GM23248 (cell line): ENCODE measurements around the gene BCR. TPM values are rescaled to one million over a fixed set of nuclear protein-coding genes. Genes with fewer than 3 reads are reported as not detected.

Experiments used
- DNase-seq: peaks from one replicate; pipeline ENCODE4 v3.0.0-alpha.2; 2015
- H2AFZ ChIP-seq: fragments of 200-600 bp; sonication (generic); 2 replicates; pipeline ENCODE4 v1.6.1; 2016; ENCODE audit warnings: antibody characterized with exemption
- H3F3A ChIP-seq: fragments of 200-600 bp; sonication (generic); 2 replicates; pipeline ENCODE4 v1.6.1; 2016; ENCODE audit warnings: mild to moderate bottlenecking, antibody characterized with exemption, mixed run types; ENCODE audit not compliant: insufficient read depth
- H3K27ac ChIP-seq: fragments of 200-600 bp; sonication (generic); 2 replicates; pipeline ENCODE4 v1.5.1; 2016; ENCODE audit warnings: mild to moderate bottlenecking
- H3K27me3 ChIP-seq: fragments of 200-600 bp; sonication (generic); replicated peaks from 2 replicates; pipeline ENCODE4 v1.6.1; 2016; ENCODE audit warnings: mild to moderate bottlenecking; ENCODE audit not compliant: insufficient read depth
- H3K36me3 ChIP-seq: fragments of 200-600 bp; sonication (generic); 2 replicates; pipeline ENCODE4 v1.6.1; 2016; ENCODE audit warnings: low read depth, mild to moderate bottlenecking
- H3K4me1 ChIP-seq: fragments of 200-600 bp; sonication (generic); 2 replicates; pipeline ENCODE4 v1.6.1; 2016; ENCODE audit warnings: mild to moderate bottlenecking; ENCODE audit not compliant: insufficient read depth
- H3K4me2 ChIP-seq: fragments of 200-600 bp; sonication (generic); one replicate; pipeline ENCODE4 v1.6.1; 2016; ENCODE audit warnings: mild to moderate bottlenecking; ENCODE audit not compliant: unreplicated experiment
- H3K4me3 ChIP-seq: fragments of 200-600 bp; sonication (generic); 2 replicates; pipeline ENCODE4 v1.5.1; 2016; ENCODE audit warnings: mild to moderate bottlenecking
- H3K79me2 ChIP-seq: fragments of 200-600 bp; sonication (generic); 2 replicates; pipeline ENCODE4 v1.6.1; 2016; ENCODE audit warnings: mild to moderate bottlenecking; ENCODE audit not compliant: insufficient read depth
- H3K9ac ChIP-seq: fragments of 200-600 bp; sonication (generic); 2 replicates; pipeline ENCODE4 v1.6.1; 2016; ENCODE audit warnings: mild to moderate bottlenecking
- H3K9me2 ChIP-seq: fragments of 200-600 bp; sonication (generic); 2 replicates; pipeline ENCODE4 v1.6.1; 2016; ENCODE audit warnings: mixed run types, mild to moderate bottlenecking, moderate library complexity; ENCODE audit not compliant: insufficient read depth
- H3K9me3 ChIP-seq: fragments of 200-600 bp; sonication (generic); one replicate; pipeline ENCODE4 v1.6.1; 2017; ENCODE audit warnings: low read depth
- H4K20me1 ChIP-seq: fragments of 200-600 bp; sonication (generic); 2 replicates; pipeline ENCODE4 v1.6.0; 2016; ENCODE audit not compliant: insufficient read depth
- EZH2 ChIP-seq: fragments of 200-600 bp; sonication (generic); IDR thresholded peaks from 2 replicates; pipeline ENCODE4 v1.6.1; 2018; ENCODE audit warnings: antibody characterized with exemption, mild to moderate bottlenecking; ENCODE audit not compliant: insufficient read depth, poor library complexity, severe bottlenecking
- EZH2phosphoT487 ChIP-seq: fragments of 200-600 bp; sonication (generic); IDR thresholded peaks from 2 replicates; pipeline ENCODE4 v1.6.1; 2018; ENCODE audit warnings: antibody characterized with exemption, moderate library complexity, mild to moderate bottlenecking, low read depth; ENCODE audit not compliant: insufficient read depth
- WGBS, 2 experiments: methylation state at CpG; one replicate each; pipeline ENCODE4 v1.1.6; 2015 to 2017; ENCODE audit warnings: low lambda C conversion rate in 2 of 2, low coverage in 1 of 2; ENCODE audit errors: missing lambda C conversion rate in 2 of 2; 5-methylcytosine and 5-hydroxymethylcytosine counted together
- in situ Hi-C: fragments of 300-500 bp; cut with MboI; formaldehyde crosslinking; loops from 2 replicates; pipeline ENCODE4 v1.15.0; 2020
- polyA plus RNA-seq: library from polyadenylated mRNA; unstranded; fragments of >200 nt; fragmentation: Nextera tagmentation; extraction: Ambion mirVana; gene quantifications from 2 replicates; pipeline ENCODE4 v1.2.1, GENCODE V29; 2016
- total RNA-seq: library from RNA; depleted of rRNA; stranded (reverse); fragments of >200 nt; shearing (Covaris generic); gene quantifications from 2 replicates; pipeline ENCODE4 v1.2.3, GENCODE V29; 2014

BCR gene
- total and polyA plus RNA-seq, 2 experiments from 2014 or later = 4.7 to 30.0 TPM

DNA sequence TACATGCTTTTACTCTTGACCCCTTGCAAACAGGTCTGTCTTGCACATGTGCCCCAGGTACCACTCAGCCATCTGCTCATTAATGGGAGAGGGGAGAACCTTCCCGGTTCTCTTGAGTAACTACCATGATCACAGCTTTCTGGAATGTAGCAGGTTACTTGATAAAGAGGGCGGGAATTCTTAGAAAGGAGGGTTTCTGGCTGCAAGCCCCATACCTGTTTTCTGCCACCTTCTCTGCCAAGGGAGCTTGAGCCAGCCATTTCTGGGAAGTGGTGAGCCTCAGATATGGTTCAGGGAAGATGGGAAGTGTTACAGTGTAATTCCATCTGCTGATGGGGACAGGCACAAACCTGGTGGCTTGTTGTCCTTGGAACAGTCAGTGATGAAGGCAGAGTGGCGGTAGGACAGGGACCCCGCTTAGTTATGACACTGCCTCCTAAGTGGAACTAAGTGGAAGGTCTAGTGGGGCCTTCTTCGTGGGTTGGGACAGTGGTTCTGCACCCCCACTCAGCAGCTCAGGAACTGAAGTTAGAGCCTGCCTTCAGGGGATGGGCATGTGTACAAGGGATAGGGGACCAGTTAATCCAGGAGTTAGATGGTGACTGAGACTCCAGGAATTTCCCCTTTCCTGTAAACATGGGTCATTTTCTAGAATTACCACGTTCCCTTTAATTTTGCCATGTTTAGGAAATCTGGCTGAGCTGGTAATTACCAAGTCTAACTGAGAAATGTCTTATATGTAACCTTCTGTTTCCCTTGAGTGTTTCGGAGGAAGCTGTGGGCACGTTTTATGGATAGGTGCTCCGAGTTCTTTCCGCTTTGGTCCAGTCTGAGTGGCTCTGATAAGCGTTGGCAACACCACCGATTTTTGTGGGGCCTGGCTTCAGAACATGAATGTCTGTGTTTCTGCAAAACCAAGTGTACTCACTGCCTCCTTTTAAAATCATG is 35.3 kb downstream of the BCR start:
- WGBS, 2 experiments = 66 to 69% methylated on average over 12 of the region's 12 CpGs
- Histone ChIP-seq H3K36me3 (no peaks in the 10 kb centered on the region), H2AFZ (no peak overlapping the region), H3K9me2 (no peaks in the 10 kb centered on the region), H3K9me3 (no peaks in the 10 kb centered on the region), H3K4me3 (no peak overlapping the region), H3K4me2 (peak overlapping the region; percentile 13), H3F3A (peaks cover 18% of the 10 kb centered on the region), H3K4me1 (peaks cover 35% of the 10 kb centered on the region), H4K20me1 (no peaks in the 10 kb centered on the region; the same call in 1 of the 2 replicates), H3K9ac (no peak overlapping the region), H3K79me2 (peaks cover 97% of the 10 kb centered on the region), H3K27ac (peak overlapping the region; percentile 15; the same call in 1 of the 2 replicates), H3K27me3 (no peaks in the 10 kb centered on the region)
- TF ChIP-seq EZH2phosphoT487 = no peak
- no peak for TF ChIP-seq EZH2
- in situ Hi-C loops = no loop called here
- DNase-seq = peak; percentile 40

DNA sequence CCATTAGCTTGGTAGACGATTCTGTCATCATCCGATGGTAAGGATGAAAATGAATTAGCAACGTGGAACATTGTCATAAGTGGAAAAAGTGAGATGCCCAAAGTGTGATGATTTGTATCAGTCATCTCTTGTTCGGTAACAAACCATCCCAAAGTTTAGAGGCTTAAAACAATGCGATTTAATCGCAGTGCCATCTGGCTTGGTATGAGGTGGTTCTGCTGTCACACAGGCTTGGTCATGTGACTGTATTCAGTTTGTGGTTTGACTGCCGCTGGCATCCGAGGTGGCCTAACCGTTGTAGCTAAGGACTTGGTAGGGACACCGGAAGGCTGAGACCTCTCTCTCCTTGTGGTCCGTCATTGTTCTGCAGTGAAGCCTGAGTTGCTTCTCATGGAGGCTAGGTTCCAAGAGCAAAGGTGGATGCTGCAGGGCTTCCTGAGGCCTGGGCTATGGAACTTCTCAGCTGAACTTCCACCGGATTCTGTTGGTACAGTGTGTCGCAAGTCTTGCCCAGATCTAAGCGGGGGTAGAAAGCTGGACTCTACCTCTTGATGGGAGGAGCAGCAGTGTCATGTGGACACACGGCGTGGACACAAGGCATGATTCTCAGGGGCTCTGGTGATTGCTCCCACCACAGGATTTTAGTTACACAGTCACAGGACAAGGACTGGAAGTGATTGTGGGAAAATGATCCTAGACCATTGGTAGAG is 36.3 kb downstream of the BCR start:
- no peaks in the 10 kb centered on the region for H3K27me3 ChIP-seq
- DNase-seq = no peak
- H3K9me3 ChIP-seq = no peaks in the 10 kb centered on the region
- no peaks in the 10 kb centered on the region for H3K9me2 ChIP-seq
- H3K4me2 ChIP-seq = no peak overlapping the region
- H2AFZ ChIP-seq = no peak overlapping the region
- H3K79me2 ChIP-seq = peaks cover 91% of the 10 kb centered on the region
- H3K9ac ChIP-seq = no peak overlapping the region
- no peak overlapping the region for H3K27ac ChIP-seq
- peaks cover 46% of the 10 kb centered on the region for H3K4me1 ChIP-seq
- peaks cover 29% of the 10 kb centered on the region for H3F3A ChIP-seq
- H3K36me3 ChIP-seq = no peaks in the 10 kb centered on the region
- no peaks in the 10 kb centered on the region; the same call in 1 of the 2 replicates for H4K20me1 ChIP-seq
- 93% methylated on average over 16 of the region's 16 CpGs for WGBS, 2 experiments
- no peak overlapping the region for H3K4me3 ChIP-seq
- TF ChIP-seq EZH2 = no peak
- in situ Hi-C loops = no loop called here

DNA sequence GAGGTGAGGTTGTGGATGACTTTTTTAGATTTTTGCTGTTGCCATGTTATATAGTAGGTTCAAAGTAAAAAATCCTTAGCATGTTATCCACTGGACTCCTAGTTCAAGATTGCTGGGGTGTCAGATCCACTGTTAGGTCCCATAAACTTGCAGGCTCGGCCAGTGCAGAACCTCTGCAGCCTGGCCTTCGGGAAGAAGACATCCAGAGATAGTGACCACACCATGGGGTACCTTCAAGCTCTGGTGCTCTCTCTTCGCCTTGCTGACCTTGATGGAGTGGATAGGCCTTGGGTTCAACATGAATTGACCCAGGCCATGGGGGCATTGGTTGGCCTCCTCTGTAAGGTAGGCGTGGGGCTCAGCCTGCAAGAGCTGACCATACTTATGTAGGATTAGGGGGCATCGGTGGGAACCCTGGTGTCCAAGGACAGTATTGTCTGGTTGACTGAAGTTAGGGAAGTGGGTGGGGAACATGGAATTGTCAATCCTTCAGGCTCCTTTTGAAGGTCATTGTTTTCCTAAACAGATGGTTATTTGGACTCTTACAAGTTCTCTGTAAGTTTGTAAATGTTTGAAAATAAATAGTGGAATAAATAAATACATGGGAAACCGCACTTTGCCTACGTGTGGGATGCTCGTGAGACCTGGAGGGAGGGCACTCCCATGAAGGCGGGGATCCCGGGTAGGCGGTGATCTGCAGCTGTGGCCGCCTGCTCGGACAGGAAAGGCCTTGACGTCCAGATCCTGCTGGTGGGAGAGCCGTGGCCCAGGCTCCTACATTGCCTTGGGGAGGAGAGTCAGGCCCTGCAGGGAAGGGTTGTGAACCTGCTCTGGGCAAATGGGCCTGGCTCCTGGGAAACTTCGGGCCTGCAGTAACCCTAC is 37.1 kb downstream of the BCR start:
- Histone ChIP-seq H3K79me2 (peaks cover 91% of the 10 kb centered on the region), H3K9ac (no peak overlapping the region), H3K27me3 (no peaks in the 10 kb centered on the region), H3K4me1 (peaks cover 46% of the 10 kb centered on the region), H3K4me3 (no peak overlapping the region), H3K9me2 (no peaks in the 10 kb centered on the region), H4K20me1 (no peaks in the 10 kb centered on the region; the same call in 1 of the 2 replicates), H3K9me3 (no peaks in the 10 kb centered on the region), H3F3A (peaks cover 31% of the 10 kb centered on the region), H3K36me3 (no peaks in the 10 kb centered on the region), H3K4me2 (no peak overlapping the region), H2AFZ (no peak overlapping the region), H3K27ac (no peak overlapping the region)
- WGBS, 2 experiments = 90 to 94% methylated on average over 16 of the region's 16 CpGs
- in situ Hi-C loops = no loop called here
- no peak for DNase-seq
- no peak for TF ChIP-seq EZH2phosphoT487
- TF ChIP-seq EZH2 = no peak
